ENCODE results near the gene IGLL5.

Gene IGLL5

DNA sequence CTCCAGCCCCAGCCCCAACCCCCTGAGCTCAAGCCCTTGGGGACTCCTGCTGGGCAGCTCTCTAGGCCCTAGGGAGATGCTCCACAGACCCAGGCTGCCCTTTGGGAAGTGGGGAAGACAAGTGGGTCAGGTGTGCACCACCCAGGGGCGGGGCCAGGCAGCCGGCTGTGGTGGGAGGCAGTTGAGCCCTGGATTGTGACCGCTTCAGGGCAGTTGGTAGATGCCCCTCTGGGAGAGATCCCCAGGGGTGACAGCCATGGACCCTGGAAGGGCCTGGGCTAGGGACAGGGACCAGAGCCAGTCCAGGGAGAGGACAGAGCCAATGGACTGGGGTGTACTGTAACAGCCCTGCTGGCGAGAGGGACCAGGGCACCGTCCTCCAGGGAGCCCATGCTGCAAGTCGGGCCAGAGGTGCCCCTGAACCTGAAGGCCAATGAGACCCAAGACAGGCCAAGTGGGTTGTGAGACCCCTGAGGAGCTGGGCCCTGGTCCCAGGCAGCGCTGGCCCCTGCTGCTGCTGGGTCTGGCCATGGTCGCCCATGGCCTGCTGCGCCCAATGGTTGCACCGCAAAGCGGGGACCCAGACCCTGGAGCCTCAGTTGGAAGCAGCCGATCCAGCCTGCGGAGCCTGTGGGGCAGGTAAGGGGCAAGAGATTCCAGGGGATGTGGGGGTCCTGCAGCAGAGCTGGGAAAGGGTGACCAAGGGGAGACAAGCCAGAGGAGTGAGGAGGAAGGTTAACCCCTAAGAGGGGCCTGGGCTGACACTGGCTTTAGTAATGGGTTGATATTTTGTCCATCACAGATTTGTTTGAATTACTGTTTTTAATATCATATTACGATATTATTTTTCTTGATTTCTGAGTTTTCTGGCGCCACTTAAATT, at the start of gene IGLL5:
Gene IGLL5 (plus strand): TSS at position 196 of the 883 bp plus-strand sequence. CDS start 238 bp downstream, at position 434.
- no peak for DNase-seq (ENCODE audit: low read depth in 4 of 4, low spot score in 1 of 4)

DNA sequence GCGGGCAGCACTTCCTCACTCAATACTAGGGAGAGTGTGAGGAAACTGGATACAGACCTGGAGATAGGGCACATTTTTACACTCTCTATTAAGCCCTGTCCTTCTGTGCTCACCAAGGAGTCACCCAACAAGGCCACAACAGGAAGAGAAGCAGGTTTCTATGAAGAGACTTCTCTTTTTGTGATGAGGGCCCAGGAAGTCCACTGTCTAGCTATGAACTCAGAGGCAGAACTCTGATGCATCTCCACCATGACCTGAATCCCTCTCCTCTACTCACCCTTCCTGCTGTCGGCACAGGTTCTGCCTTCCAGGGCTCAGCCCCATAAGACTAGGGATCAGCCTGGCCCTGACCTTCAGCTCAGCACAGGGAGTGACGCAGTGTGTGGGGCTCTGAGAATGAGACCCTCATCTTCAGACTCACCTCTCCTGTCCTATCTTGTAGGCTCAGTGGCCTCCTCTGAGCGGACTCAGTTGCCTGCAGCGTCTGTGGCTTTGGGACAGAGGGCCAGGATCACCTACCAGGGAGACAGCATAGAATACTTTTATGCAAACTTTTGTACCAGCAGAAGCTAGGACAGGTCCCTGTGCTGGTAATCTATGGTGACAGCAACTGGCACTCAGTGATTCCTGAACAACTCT, 49.3 kb upstream of the IGLL5 start:
- no peak for DNase-seq (ENCODE audit: low read depth in 4 of 4, low spot score in 1 of 4)

DNA sequence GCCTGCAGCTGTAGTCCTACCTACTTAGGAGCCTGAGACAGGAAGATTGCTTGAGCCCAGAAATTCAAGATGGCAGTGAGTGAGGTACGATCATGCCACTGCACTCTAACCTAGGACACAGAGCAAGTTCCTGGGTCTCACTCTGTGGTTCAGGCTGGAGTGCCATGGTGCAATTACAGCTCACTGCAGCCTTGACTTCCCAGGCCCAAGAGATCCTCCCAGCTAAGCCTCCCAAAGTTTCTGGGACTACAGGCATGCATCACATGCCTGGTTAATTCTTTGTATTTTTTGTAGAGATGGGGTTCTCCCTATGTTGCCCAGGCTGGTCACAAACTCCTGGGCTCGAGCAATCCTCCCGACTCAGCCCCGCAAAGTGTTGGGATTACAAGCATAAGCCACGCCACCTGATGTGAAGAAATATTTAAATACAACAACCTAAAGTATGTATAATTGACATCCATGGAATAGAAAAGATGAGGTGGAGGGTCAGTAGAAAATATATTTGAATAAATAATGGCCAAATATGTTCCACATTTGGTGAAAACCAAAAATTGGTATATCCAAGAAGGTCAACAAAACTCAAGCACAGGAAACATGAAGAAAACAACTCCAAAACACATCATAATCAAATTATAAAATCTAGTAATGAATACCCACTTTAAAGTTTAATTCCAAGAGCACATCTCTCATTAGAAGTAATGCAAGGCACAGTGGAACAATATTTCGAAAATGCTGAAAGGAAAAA, 47.9 kb upstream of the IGLL5 start:
- DNase-seq (ENCODE audit: low read depth in 4 of 4, low spot score in 1 of 4) = no peak

DNA sequence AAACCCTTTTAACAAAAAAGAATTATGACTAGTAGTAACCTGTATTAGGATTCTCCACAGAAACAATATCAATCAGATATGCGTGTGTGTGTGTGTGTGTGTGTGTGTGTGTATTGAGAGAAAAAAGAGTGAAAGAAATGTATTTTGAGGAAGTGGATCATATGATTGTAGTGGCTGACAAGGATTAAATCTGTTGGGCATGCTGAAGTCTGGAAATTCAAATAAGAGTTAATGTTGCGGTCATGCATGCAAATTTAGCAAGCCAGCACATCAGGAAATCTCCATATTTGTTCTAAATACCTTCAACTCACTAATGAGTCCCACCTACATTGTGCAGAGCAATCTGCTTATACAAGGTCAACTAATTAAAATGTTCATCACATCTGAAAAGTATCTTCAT, 46.8 kb upstream of the IGLL5 start:
- DNase-seq (ENCODE audit: low read depth in 4 of 4, low spot score in 1 of 4) = no peak

DNA sequence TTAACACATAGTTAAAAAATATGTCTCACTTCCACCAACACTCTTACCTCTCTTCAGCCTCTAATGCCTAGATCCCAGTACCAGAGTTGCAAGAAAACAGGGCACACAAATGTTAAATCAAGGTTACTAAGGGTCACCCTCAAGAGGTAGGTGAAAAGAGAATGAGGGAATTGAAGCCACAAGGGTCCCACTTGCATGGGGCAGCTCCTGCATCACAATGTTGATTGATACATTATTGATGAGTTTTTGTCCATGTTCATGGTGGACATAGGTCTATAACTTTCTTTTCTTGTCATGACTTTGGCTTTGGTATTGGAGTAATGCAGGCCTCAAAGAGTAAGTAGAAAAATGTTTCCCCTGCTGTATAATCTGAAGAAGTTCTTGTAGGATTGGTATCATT, 46.0 kb upstream of the IGLL5 start:
- no peak for DNase-seq (ENCODE audit: low read depth in 4 of 4, low spot score in 1 of 4)

DNA sequence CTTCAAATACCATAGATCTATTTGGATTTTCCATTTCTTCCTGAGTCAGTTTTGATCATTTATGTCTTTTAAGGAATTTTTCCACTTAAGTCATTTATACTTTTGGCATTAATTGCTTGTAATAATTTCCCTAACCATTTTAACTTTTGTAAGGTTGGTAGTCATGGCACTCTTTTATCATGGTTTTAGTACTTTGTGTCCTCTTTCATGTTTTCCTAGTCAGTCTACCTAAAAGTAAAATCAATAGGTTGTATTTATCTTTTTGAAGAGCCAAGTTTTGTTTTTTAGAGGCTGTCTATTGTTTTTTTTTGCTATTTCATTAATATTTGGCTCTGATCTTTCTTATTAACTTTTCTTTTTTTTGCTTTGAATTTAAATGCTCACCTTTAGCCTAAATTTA, 45.5 kb upstream of the IGLL5 start:
- DNase-seq (ENCODE audit: low read depth in 4 of 4, low spot score in 1 of 4) = no peak

DNA sequence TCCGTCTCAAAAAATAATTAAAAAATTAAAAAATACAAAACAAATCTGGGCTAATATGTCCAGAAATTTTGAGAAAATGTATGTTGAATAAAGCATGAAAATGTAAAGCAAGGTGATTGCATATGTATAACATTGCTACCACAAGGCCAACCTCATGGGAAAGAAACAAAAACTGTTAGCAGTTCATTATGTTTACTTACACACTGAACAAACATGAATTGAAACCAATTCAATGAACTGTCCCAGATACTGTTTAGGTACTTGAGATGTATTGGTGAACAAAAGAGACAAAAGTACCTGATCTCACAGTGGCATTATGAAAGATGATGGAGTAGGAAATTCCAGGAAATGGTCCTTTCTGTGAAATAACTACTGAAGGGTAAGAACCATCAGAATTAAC, 43.8 kb upstream of the IGLL5 start:
- DNase-seq (ENCODE audit: low read depth in 4 of 4, low spot score in 1 of 4) = no peak

DNA sequence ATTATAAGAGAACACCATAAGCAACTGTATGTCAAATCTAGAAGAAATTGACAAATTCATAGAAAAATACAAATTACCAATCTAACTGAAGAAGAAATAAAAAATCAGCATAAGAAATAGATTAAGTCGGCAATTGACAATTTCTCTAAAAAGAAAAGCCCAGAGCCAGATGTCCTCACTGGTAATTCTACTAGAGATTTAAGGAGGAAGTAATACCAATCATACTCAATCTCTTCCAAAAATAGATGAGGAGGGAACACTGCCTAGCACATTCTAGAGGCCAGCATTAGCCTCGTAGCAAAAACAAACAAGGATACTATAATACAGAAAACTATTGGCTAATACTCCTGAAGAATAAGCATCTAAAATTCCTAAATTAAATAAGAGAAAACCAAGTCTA, 40.4 kb upstream of the IGLL5 start:
- DNase-seq (ENCODE audit: low read depth in 4 of 4, low spot score in 1 of 4) = no peak

DNA sequence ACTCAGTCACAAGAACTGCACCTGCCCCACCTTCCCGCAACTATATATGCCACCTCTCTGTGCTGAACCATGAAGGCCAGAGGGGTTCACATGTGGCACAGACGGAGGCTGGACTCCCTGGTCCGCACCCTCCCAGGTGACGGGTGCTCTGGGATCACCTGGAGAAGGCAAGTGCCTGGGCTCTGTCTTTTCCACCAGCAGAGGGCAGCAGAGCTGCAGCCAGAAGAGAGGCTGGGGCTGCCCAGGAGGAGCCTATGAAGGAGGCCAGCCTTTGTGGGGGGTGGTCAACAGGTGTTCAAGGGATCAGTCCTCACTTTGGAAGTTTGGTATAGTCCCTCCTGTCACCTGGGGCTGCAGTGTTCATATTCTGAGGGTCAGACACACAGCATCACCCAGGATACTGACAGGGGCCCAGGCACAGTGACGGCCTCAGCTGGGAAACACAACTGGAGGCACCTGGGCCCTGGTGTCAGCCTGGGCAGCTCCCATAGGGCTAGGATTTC, 39.2 kb upstream of the IGLL5 start:
- DNase-seq (ENCODE audit: low read depth in 4 of 4, low spot score in 1 of 4) = peak; percentile 49 to 61 (median 54)

DNA sequence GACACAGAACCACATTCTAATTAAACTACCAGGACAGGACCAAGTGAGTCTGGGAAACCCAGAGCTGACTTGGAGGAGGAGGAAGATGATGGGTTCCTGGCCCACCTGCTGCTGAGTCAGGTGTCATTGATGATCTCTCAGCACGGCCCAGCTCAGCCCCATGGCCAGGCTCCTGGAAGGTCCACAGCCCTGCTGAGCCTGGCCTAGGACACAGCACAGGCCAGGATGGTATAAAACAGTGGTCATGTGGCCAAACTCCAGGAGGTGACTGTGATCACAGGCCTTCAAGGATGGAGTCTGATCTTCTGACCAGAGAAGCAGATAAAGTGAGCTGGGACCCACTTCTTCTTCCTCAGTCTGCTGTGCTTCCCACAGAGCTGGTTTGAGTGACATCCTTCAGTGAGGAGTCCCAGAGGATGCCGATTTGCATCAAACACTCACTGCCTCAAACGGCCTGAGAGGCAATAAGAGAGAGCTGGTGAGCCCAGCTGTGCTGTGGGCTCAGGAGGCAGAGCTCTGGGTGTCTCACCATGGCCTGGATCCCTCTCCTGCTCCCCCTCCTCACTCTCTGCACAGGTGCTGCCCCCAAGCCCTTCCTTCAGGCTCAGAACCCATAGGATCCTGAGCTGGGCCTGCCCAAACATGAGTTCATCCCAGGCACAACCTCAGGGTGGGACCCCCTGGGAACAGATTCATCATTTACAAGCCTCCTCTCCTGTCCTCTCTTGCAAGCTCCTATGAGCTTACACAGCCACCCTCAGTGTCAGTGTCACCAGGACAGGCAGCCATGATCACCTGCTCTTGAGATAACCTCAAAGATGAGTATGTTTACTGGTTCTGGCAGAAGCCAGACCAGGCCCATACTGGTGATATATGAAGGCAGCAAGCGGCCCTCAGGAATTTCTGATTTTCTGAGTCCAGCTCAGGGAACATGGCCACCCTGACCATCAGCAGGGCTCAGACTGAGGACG, 37.7 kb upstream of the IGLL5 start:
- no peak for DNase-seq (ENCODE audit: low read depth in 4 of 4, low spot score in 1 of 4)

DNA sequence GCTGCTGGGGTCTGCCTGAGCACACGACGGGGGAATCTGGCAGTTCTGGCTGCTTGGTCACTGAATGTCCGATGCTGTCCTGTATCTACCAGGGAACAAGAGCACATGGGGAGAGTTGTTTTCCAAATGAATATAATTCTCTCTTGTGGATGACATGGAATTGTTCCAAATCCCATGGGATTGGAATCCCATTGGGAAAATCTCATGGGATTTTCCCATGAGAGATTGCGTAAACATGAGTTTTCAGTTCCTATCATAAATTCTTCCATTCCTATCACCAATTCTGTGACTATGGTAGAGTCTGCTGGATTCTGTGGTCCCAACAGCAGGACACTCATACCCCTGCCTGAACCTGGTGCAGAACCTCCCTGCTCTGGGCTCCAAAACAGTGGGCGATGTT, 35.6 kb upstream of the IGLL5 start:
- no peak for DNase-seq (ENCODE audit: low read depth in 4 of 4, low spot score in 1 of 4)

DNA sequence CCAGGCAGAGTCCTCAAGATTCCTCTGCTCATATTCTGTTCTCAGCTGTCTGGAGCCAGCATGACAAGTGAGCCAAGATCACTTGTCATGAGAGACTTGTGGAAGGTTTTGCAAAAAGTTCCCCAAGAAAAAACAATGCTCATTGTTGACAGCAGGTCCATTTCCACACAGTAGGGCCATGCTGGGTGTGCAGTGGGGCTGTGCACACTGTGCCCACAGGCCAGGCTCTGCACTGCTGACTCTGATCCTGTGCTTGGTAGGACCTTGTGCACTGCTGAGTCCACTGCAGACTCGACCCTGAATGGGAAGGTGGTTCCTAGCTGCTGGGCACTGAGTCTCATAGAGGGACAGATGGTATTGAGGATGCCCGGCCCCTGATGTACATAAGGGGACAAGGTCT, 33.9 kb upstream of the IGLL5 start:
- DNase-seq (ENCODE audit: low read depth in 4 of 4, low spot score in 1 of 4) = no peak

DNA sequence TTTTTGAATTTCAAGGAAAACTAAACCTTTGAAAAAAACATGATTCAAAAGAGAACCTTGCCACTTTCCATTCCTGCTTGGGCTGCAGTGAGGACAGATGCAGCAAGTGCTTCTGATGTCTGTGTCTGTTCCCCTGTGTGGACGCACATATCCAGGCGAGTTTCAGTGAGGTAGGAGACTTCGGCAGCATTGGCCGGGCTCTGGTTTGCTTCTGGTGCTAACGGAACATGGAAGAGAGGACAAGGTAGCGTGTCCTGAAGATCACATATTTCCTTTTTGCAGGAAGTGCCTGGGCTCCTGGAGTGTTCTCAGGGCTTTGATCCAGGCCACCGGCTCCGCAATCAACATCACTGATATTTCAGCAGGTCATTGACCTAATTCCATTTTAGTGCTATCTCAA, 33.1 kb upstream of the IGLL5 start:
- no peak for DNase-seq (ENCODE audit: low read depth in 4 of 4, low spot score in 1 of 4)

DNA sequence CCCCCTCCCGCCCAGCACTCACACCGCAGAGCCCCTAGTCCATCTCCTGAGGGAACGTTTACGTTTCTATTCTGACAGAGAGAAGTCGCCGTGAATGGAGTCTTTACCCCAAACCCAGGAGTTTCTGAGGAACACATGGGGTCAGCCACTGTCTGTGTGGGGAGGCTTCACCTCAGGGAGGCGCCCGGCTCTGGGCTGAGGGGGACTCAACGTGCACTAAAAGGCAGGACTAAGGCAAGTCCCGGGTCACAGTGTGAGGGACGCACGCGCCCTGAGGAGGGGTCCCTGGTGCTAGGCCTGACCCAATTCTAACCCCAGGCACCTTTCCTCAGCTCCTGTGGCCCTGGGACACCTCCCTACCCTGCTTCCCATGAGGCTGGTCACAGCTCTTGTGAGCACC, 32.5 kb upstream of the IGLL5 start:
- DNase-seq (ENCODE audit: low read depth in 4 of 4, low spot score in 1 of 4) = no peak

DNA sequence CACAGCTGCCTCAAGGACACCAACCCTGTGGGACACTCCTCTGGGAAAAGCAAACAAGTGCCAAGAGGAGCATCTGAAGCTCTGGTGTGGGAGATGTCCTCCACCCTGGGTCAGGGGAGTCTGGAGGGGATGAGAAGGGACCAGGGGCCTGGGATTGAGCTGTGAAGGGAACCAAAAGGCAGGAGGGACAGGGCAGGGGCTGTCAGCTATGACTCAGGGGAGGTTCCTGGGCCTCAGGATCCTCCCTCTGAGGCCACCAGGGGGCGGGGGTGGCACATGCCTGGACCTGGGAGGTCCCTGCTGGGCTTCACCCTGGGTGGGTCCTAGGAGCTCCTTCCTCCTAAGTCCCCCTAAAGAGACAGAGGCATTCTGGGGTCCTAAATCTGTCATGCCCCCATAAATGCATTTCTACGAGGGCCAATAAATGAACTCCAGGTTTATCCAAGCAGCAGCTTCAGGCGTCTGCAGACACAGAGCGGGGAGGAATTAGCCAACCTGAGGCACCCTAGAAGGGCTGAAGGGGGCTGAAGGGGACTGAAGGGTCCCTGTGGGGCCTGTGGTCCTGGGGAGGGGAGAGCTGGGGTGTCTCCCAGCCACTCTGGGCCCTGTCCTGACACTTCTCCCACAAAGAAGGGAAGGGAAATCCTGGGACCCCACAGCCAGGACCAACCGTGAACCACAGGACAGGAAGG, 31.9 kb upstream of the IGLL5 start:
- peak in 1 of 4 experiments; percentile 15 for DNase-seq (ENCODE audit: low read depth in 4 of 4, low spot score in 1 of 4)

DNA sequence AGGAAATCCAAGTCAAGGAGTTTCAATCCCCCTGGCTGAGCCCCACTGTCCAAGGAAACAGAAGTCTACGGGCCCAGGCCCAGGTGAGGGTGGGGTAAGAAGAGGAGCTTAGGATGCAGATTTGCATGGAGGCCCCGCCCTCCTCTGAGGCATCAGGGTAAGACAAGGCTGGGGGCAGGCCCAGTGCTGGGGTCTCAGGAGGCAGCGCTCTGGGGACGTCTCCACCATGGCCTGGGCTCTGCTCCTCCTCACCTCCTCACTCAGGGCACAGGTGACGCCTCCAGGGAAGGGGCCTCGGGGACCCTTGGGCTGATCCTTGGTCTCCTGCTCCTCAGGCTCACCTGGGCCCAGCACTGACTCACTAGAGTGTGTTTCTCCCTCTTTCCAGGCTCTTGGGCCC, 31.3 kb upstream of the IGLL5 start:
- DNase-seq (ENCODE audit: low read depth in 4 of 4, low spot score in 1 of 4) = no peak

DNA sequence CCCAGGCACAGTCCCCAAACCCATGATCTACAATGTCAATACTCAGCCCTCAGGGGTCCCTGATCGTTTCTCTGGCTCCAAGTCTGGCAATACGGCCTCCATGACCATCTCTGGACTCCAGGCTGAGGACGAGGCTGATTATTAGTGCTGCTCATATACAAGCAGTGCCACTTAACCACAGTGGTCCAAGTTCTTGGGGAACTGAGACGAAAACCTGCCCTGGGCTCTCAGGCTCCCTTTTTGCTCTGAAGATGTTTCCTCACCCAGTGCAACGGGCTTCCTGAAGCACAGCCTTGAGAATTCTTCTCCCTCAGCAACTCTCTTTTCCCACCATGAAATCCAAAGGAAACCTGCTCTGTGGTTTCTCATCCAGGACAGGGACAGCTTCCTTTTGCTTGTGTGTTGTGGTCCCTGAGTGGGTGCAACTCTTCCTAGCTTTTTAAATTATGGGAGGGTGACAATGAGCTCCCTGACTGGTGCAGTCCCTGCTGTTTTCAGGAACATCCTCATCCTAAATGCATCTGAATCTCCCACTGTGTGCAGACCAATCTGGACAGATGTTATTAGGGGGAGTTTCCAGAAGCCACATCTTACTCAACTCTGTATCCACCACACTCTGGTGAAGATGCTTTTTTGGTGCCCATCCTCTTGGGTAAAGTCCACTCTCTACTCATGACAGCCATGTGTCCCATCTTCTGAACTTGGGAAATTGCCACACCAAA, 30.6 kb upstream of the IGLL5 start:
- no peak for DNase-seq (ENCODE audit: low read depth in 4 of 4, low spot score in 1 of 4)

DNA sequence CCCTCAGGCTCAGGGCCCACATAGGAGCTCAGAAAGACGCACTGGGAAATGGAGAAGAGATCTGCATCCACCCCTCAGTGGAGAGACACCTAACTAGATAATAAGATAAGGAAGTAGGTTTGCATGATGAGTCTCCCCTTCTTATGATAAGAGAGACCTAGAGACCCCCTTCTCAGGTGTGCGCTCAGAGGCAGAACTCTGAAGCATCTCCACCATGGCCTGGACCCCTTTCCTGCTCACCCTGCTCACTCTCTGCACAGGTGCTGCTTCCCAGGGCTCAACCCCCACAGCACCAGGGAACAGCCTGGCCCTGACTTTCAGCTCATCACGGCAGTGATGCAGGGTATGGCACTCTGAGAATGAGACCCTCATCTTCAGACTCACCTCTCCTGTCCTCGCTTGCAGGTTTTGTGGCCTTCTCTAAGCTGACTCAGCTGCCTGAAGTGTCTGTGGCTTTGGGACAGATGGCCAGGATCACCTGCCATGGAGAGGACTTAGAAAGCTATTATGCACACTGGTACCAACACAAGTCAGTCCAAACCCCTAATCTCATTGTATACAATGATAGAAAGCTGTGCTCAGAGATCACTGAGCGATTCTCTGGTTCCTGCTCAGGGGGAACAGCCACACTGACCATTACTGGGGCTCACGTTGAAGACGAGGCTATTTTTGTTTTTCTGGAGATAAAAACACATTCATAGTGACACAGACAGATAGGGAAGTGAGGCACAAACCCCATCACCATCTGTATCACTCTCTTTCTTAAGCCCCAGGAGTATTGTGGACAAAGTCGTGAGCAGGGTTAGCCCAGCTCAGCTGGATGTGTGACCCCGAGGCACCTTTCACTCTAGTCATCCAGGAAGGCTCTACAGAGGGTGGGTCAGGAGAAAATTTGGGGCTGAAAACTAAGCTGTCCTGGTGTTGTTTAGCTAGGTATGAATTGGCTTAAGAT, 29.7 kb upstream of the IGLL5 start:
- DNase-seq (ENCODE audit: low read depth in 4 of 4, low spot score in 1 of 4) = no peak

Data from stimulated activated CD4-positive, alpha-beta T cell treated with anti-CD3 and anti-CD28 coated beads, Interleukin-1b, Interleukin-23, amount 100 ng/mL, for 24 hours (primary cell).